IgD-negative memory B cell (primary cell): ENCODE measurements around the gene PCNT. TPM values are rescaled to one million over a fixed set of nuclear protein-coding genes. Genes with fewer than 3 reads are reported as not detected.
A peak's percentile ranks its signal among the peaks of the same experiment; 100 is the strongest.
"Not testable (repeated sequence)": the region's sequence is repeated elsewhere in the genome, so short reads cannot be mapped to it uniquely, and the experiment has no call there.

Experiments used
- H3K27ac Mint-ChIP-seq, 3 donors: one replicate each; pipeline ENCODE4 v1.8.0; 2020 to 2022; ENCODE audit warnings: mild to moderate bottlenecking in 3 of 3, mixed read lengths in 3 of 3, moderate library complexity in 1 of 3
- H3K27me3 Mint-ChIP-seq: one replicate; pipeline ENCODE4 v1.8.0; 2021; ENCODE audit warnings: mixed read lengths
- H3K36me3 Mint-ChIP-seq: one replicate; pipeline ENCODE4 v1.8.0; 2020; ENCODE audit warnings: mild to moderate bottlenecking, mixed read lengths
- H3K4me1 Mint-ChIP-seq, 3 donors: one replicate each; pipeline ENCODE4 v1.8.0; 2020 to 2022; ENCODE audit warnings: mixed read lengths in 3 of 3, mild to moderate bottlenecking in 1 of 3
- H3K4me3 Mint-ChIP-seq, 4 donors: one replicate each; pipeline ENCODE4 v1.8.0; 2020 to 2022; ENCODE audit warnings: mild to moderate bottlenecking in 4 of 4, mixed read lengths in 4 of 4, moderate library complexity in 3 of 4
- H3K9me3 Mint-ChIP-seq, 3 donors: one replicate each; pipeline ENCODE4 v1.8.0; 2020 to 2021; ENCODE audit warnings: mixed read lengths in 3 of 3, mild to moderate bottlenecking in 1 of 3
- polyA plus RNA-seq: library from polyadenylated mRNA; unstranded; fragments of 300-500 nt; fragmentation: Illumina TruSeq; gene quantifications from one replicate; pipeline ENCODE4 v1.2.3, GENCODE V29; 2021

PCNT gene
- polyA plus RNA-seq, 1 donor from 2014 or later: 22.4 TPM

DNA sequence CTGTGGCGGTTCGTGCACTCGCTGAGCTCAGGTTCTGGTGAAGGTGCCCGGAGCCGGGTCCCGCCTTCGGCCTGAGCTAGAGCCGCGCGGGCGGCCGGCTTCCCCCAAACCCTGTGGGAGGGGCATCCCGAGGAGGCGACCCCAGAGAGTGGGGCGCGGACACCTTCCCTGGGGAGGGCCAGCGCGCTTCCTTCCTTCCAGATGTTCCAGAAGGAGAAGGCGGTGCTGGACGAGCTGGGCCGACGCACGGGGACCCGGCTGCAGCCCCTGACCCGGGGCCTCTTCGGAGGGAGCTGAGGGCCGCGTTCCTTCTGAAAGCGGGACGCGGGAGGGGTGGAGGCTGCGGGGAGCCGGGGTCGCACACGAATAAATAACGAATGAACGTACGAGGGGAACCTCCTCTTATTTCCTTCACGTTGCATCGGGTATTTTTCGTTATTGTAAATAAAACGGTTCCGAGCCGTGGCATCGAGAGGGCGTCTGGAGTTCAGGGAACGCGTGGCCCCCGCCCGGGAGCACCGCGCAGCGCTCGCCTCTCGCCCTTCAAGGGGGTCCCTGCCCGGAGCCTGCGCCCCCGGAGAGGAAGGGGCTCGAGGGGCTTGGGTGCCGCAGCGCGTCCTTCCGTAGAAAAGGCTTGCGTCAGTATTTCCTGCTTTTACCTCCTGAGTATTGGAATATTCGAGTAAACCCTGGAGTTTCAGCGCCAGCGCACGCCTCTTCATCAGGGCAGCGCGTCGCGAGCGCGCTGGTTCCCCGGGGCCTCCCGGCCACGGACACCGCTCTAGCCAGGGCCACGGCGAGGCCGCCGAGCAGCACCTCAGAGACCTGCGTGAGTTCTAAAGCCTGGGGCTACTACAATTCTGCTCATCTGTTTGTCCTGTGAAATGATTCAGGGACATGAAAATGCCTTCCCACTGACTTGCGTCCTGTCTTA is 26.4 kb upstream of the PCNT start:
- Mint-ChIP-seq H3K4me1 (peaks cover 0 to 6% (median 5%) of the 10 kb centered on the region in 3 donors), H3K36me3 (peaks cover 1% of the 10 kb centered on the region), H3K27ac (no peak overlapping the region)

DNA sequence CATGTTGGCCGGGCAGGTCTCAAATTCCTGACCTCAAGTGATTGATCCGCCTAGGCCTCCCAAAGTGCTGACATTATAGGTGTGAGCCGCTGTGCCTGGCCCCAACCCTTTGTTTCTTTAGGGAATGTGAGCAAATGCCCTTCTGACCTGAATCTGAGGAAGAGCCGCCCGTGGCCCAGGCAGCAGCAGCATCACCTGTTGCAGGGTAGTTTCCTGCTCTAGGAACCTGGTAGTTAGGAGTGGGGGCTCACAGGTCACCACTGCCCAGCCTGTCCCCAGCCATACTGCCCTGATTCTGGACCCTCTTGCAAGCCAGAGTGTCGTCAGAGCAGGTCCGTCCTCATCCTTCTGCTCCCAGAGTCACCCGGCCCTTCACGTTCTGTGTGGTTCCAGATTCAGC is 24.8 kb upstream of the PCNT start:
- no peak overlapping the region for H3K27ac Mint-ChIP-seq
- H3K4me3 Mint-ChIP-seq: no peak overlapping the region
- peaks cover 0 to 6% (median 5%) of the 10 kb centered on the region in 3 donors for H3K4me1 Mint-ChIP-seq
- peaks cover 5% of the 10 kb centered on the region for H3K36me3 Mint-ChIP-seq
- no peaks in the 10 kb centered on the region for H3K27me3 Mint-ChIP-seq
- H3K9me3 Mint-ChIP-seq: no peaks in the 10 kb centered on the region

More for the DNA sequence above, 26.4 kb upstream of the PCNT start:
- Mint-ChIP-seq H3K9me3 (no peaks in the 10 kb centered on the region), H3K27me3 (no peaks in the 10 kb centered on the region), H3K4me3 (peak overlapping the region; percentile 21 to 88 (median 75))

DNA sequence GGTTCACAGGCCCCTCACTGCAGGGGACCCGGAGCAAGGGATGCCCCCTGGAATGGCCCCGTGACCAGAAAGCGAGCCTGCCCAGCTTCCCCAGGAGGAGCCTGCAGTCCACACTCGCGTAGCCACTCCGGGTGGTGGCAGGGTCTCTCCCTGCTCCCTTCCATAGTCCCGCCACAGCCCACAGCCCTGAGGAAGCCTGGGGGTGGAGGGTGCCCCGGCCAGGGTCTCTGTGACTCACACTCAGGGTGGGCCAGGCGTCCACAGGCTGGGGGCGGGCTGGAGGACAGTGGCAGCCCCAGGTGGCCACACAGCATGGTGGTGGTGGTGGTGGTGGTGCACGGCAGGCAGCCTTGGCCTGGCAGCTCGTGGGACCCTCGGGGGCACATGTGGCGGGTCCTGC is 22.2 kb upstream of the PCNT start:
- peaks cover 0 to 2% (median 1%) of the 10 kb centered on the region in 3 donors for H3K4me1 Mint-ChIP-seq
- no peaks in the 10 kb centered on the region for H3K27me3 Mint-ChIP-seq
- no peak overlapping the region for H3K27ac Mint-ChIP-seq
- H3K36me3 Mint-ChIP-seq: peaks cover 5% of the 10 kb centered on the region
- H3K4me3 Mint-ChIP-seq: no peak overlapping the region
- no peaks in the 10 kb centered on the region for H3K9me3 Mint-ChIP-seq

DNA sequence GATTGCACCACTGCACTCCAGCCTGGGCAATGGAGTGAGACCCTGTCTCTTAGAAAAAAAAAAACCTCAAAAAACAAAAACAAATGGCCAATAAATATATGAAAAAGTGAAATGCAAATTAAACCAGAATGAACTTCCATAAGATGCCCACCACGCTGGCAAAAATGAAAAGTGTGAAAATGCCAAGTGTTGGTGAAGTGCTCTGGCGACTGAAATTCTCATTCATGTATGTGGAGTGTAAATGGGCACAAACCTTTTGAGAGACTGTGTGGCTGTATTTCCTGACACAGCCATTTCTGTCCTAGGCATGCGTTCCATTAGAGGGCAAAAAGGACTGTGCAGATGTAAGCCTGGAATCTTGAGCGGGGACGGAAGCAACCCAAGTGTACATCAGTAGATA is 19.5 kb upstream of the PCNT start:
- Mint-ChIP-seq H3K4me1 (peaks cover 0 to 4% (median 2%) of the 10 kb centered on the region in 3 donors), H3K27me3 (no peaks in the 10 kb centered on the region), H3K36me3 (peaks cover 3% of the 10 kb centered on the region), H3K27ac (no peak overlapping the region), H3K4me3 (no peak overlapping the region), H3K9me3 (no peaks in the 10 kb centered on the region)

DNA sequence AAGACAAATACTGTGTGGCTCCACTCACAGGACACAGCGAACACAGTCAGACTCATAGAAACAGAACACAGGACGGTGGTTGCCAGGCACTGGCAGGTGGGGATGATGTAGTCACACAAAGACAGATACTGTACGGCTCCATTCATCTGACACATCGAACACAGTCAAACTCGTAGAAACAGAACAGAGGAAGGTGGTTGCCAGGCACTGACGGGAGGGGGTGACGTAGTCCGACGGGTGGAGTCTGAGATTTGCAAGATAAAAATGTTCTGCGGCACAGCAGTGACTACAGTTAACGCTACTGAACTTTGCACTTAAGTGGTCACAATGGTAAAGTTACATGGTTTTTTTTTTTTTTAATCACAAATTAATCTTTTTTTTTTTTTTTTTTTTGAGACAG is 19.0 kb upstream of the PCNT start:
- peaks cover 0 to 3% (median 2%) of the 10 kb centered on the region in 3 donors for H3K4me1 Mint-ChIP-seq
- H3K27ac Mint-ChIP-seq: no peak overlapping the region
- H3K36me3 Mint-ChIP-seq: peaks cover 3% of the 10 kb centered on the region
- no peaks in the 10 kb centered on the region for H3K9me3 Mint-ChIP-seq
- H3K27me3 Mint-ChIP-seq: no peaks in the 10 kb centered on the region
- no peak overlapping the region for H3K4me3 Mint-ChIP-seq

DNA sequence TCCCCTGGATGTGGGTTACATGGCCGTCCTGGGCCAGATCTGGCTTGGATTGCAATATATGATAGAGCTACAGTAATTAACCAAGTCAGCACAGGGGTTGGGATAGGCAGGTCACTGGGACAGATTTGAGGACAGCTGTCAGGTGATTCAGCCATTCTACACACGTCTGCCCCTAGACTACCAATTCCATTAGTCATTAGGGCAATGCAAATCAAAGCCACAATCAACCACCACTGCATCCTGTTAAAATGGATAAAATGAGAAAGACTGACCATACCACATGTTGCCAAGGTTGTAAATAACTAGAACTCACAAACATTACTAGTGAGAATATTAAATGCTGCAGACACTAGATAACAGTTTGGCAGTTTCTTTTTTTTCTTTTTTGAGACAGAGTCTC is 16.3 kb upstream of the PCNT start:
- H3K4me3 Mint-ChIP-seq: no peak overlapping the region
- H3K36me3 Mint-ChIP-seq: peaks cover 3% of the 10 kb centered on the region
- no peaks in the 10 kb centered on the region for H3K9me3 Mint-ChIP-seq
- H3K27ac Mint-ChIP-seq: no peak overlapping the region
- no peaks in the 10 kb centered on the region for H3K27me3 Mint-ChIP-seq
- peaks cover 0 to 3% (median 2%) of the 10 kb centered on the region in 3 donors for H3K4me1 Mint-ChIP-seq

DNA sequence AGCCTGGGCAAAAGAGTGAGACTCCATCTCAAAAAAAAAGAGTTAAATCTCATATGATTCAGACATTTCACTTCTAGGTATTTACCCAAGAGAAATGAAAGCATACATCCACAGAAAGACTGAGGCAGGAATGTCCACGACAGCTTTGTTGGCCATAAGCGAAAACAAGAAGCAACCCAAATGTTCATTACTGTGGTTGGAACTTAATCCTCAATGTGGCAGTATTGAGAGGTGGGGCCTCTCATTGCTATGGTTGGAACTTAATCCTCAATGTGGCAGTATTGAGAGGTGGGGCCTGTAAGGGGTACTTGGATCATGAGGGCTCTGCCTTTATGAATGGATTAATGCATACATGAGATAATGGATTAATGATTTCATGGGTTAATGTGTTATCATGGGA is 15.5 kb upstream of the PCNT start:
- Mint-ChIP-seq H3K9me3 (no peaks in the 10 kb centered on the region), H3K4me1 (peaks cover 0 to 3% (median 2%) of the 10 kb centered on the region in 3 donors), H3K27me3 (no peaks in the 10 kb centered on the region), H3K36me3 (peaks cover under 1% of the 10 kb centered on the region), H3K4me3 (no peak overlapping the region), H3K27ac (no peak overlapping the region)

DNA sequence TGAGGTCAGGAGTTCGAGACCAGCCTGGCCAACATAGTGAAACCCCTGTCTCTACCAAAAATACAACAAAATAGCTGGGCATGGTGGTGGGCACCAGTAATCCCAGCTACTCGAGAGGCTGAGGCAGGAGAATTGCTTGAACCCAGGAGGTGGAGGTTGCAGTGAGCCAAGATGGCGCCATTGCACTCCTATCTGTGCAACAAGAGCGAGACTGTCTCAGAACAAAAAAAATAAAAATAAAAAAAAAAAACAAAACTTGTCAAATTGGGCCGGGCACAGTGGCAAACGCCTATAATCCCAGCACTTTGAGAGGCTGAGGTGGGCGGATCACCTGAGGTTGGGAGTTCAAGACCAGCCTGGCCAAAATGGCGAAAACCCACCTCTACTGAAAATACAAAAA is 13.7 kb upstream of the PCNT start:
- H3K4me1 Mint-ChIP-seq, H3K4me3 Mint-ChIP-seq, H3K27ac Mint-ChIP-seq, H3K36me3 Mint-ChIP-seq, H3K27me3 Mint-ChIP-seq, H3K9me3 Mint-ChIP-seq: not testable (repeated sequence)

DNA sequence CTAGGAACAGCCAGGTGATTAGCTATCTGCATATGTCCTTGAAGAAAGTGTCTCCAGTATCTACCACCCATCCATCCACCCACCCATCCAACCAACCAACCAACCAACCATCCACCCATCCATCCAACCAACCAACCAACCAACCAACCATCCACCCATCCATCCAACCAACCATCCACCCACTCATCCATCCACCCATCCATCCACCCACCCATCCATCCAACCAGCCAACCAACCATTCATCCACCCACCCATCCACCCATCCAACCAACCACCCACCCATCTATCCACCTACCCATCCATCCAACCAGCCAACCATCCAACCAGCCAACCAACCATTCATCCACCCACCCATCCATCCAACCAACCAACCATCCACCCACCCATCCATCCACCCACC is 12.4 kb upstream of the PCNT start:
- H3K4me3 Mint-ChIP-seq: no peak overlapping the region
- peaks cover 0 to 3% (median 2%) of the 10 kb centered on the region in 3 donors for H3K4me1 Mint-ChIP-seq
- no peaks in the 10 kb centered on the region for H3K27me3 Mint-ChIP-seq
- H3K27ac Mint-ChIP-seq: no peak overlapping the region
- no peaks in the 10 kb centered on the region for H3K36me3 Mint-ChIP-seq
- H3K9me3 Mint-ChIP-seq: no peaks in the 10 kb centered on the region

DNA sequence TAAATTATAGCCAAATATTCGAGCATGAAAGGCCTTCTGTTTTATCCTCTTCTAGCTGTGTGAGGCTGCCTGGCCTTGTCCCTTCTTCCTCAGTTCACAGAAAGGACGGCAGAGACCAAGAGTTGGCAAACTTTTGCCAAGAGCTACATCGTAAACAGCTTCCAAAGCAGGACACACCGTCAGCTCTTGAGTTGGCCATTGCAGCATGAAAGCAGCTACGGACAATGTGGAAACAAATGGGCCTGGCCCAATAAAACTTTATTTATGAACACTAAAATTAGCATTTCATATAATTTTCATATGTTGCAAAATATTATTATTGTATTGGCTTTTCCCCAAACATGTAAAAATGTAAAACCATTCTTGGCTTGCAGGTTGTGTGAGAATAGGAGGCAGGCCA is 11.0 kb upstream of the PCNT start:
- Mint-ChIP-seq H3K4me1 (no peaks in the 10 kb centered on the region), H3K27me3 (no peaks in the 10 kb centered on the region), H3K27ac (no peak overlapping the region), H3K9me3 (no peaks in the 10 kb centered on the region), H3K36me3 (no peaks in the 10 kb centered on the region), H3K4me3 (no peak overlapping the region)

DNA sequence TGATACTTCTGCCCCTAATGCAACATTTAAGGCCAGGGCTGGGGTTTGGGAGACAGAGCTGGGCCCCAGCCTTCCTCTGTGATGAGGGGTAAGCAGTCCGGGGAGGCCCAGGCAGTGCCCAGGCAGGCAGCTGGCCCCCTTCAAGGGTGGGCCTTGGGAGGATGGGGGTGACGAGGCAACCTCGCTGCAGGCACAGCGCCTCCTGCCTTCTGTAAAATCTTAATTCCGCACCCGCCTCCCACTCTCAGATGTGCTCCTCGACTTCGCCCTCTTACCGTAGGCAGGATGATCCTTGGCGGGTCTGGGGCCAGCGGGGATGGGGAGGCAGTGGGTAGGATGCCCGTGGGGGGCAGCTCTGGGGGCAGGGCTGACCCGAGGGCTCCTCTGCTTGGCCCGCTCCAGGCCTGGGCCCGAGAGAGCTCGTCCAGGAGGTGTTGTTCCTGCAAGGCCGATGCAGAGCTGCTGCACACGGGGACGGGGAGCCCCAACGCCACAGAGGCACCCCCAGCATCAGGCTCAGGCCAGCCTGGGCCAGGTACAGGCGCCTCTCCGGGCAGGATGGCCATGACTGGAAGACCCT is 9.4 kb upstream of the PCNT start:
- Mint-ChIP-seq H3K36me3 (no peaks in the 10 kb centered on the region), H3K27ac (no peak overlapping the region), H3K9me3 (no peaks in the 10 kb centered on the region), H3K27me3 (no peaks in the 10 kb centered on the region), H3K4me1 (no peaks in the 10 kb centered on the region), H3K4me3 (no peak overlapping the region)

DNA sequence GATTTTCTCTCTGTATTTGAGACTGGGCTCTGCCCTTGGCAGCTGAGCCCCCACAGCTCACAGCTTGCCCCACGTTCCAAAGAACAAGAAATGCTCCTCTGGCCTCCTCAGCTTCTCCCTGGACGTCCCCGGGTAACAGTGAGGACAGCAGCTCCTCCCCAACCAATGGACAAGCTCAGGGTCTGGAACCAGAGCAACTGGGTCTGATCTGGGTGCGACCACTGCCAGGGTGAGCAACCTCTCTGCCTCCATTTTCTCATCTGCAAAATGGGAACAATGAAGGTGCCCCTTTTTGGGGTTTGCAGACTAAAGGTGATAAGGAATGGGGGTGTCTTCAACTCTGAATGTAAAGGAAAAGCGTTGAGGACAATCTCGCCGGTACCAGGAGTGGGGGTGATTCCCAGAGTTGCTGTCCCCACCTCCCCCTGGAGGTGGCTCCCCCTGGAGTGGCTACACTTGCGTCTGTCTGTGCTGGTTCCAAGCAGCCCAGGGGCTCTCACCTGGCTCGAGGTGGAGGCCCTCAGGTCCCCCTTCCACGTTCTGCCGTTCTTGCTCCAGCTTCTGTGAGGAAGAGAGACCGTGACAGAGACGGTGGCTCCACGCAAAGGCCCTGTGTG is 7.1 kb upstream of the PCNT start:
- no peaks in the 10 kb centered on the region for H3K27me3 Mint-ChIP-seq

DNA sequence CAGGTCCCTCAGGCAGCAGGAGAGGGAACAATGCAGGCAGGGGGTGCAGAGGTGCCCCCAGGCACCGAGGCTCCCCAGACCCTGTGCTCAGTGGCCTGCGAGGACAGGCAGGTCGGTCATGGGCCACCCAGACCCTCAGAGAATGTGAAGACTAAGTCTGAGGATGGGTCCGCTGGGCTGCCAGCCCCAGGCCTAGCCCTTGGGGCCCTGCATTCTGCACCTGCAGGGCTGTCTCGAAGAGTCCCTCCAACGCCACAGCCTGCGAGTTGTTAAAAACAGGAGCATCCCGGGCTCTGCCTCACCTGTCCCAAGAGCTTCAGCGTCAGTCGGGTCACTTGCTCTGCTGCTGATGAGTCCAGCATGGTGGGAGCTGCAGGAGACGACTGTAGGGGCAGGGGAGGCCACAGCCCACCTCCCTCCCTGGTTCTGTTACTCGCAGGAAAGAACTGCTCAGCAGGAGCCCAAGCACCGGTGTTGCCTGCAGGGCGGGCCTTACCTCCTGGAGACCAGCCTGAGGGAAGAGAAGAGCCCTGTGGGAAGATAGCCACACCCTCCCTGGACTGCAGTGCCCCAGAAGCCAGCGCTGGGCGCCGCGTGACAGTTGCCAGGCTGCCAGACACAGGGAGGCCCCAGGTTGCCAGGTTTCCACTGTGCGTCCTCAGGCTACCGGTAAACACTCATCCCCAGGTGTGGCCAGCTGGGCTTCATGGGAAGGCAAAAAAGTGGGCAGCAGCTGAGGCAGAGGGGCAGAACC is 6.1 kb upstream of the PCNT start:
- peaks cover 7 to 11% (median 11%) of the 10 kb centered on the region in 3 donors for H3K4me1 Mint-ChIP-seq
- no peaks in the 10 kb centered on the region for H3K27me3 Mint-ChIP-seq
- no peak overlapping the region for H3K27ac Mint-ChIP-seq
- H3K9me3 Mint-ChIP-seq: no peaks in the 10 kb centered on the region
- H3K36me3 Mint-ChIP-seq: peaks cover 2% of the 10 kb centered on the region
- H3K4me3 Mint-ChIP-seq: no peak overlapping the region

More for the DNA sequence above, 7.1 kb upstream of the PCNT start:
- Mint-ChIP-seq H3K4me1 (peaks cover 7 to 11% (median 8%) of the 10 kb centered on the region in 3 donors), H3K36me3 (peaks cover 2% of the 10 kb centered on the region), H3K4me3 (no peak overlapping the region), H3K9me3 (no peaks in the 10 kb centered on the region), H3K27ac (no peak overlapping the region)

DNA sequence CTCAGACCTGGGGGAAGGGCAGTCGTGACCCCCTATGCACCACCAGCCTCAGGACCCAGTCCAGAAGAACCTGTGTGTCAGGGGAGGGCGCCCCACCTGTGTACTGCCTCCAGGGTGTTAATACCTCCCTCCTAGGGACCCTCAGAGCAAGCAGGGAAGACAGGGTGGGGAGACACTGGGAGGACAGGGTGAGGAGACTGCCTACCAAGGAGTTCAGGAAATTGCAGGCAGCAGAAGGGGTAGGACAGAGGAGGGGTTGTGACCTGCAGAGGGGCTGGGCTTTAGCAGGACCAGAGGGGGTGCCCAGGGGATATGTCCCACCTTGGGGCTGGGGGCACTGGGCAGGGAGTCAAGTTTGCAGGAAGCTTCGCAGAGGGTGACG is 5.5 kb upstream of the PCNT start:
- Mint-ChIP-seq H3K4me3 (no peak overlapping the region), H3K36me3 (peaks cover 2% of the 10 kb centered on the region), H3K27me3 (no peaks in the 10 kb centered on the region), H3K9me3 (no peaks in the 10 kb centered on the region), H3K27ac (no peak overlapping the region), H3K4me1 (peaks cover 7 to 14% (median 11%) of the 10 kb centered on the region in 3 donors)

DNA sequence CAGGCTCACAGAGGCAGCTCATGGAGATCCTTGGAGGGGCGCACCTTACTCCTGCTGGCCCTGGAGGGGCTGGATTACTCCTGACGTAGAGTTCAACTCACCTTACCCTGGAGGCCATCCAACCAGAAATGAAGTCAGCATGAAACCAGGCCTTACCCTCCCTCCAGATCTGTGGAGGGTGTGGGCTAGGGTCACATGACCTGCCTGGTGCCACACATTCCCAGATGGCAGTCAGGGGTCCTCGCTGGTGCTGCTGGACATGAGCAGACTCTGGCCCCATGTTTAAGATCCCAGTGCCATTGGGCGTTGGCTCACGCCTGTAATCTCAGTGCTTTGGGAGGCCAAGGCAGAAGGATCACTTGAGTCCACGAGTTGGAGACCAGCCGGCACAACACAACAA is 4.8 kb upstream of the PCNT start:
- no peaks in the 10 kb centered on the region for H3K27me3 Mint-ChIP-seq
- H3K27ac Mint-ChIP-seq: peak overlapping the region in 1 of 3 donors; percentile 39
- peaks cover 7 to 14% (median 12%) of the 10 kb centered on the region in 3 donors for H3K4me1 Mint-ChIP-seq
- H3K36me3 Mint-ChIP-seq: peaks cover 2% of the 10 kb centered on the region
- H3K4me3 Mint-ChIP-seq: no peak overlapping the region
- H3K9me3 Mint-ChIP-seq: no peaks in the 10 kb centered on the region
